HepG2 (cell line): ENCODE measurements around the gene SMURF2. TPM values are rescaled to one million over a fixed set of nuclear protein-coding genes. Genes with fewer than 3 reads are reported as not detected.

Experiments
- CEBPG ChIP-seq: IDR thresholded peaks from 2 replicates; pipeline ENCODE4 v1.6.1; 2016
- HCFC1 ChIP-seq: fragments of 150-350 bp; IDR thresholded peaks from 2 replicates; pipeline ENCODE4 v1.6.1; 2014; ENCODE audit warnings: low read depth, low read length
- IRX3 ChIP-seq: sonication (generic); formaldehyde crosslinking; IDR thresholded peaks from 2 replicates; pipeline ENCODE4 v1.8.1; 2023; ENCODE audit warnings: mild to moderate bottlenecking, low read depth, missing genetic modification reagents, borderline replicate concordance
- NFIB ChIP-seq: sonication (generic); formaldehyde crosslinking; IDR thresholded peaks from 2 replicates; pipeline ENCODE4 v1.9.0; 2021; ENCODE audit warnings: missing genetic modification reagents, mild to moderate bottlenecking, borderline replicate concordance
- RAD51 ChIP-seq: fragments of 450-650 bp; IDR thresholded peaks from 2 replicates; pipeline ENCODE4 v1.6.1; 2016; ENCODE audit warnings: borderline replicate concordance
- RARG ChIP-seq: sonication (generic); formaldehyde crosslinking; IDR thresholded peaks from 2 replicates; pipeline ENCODE4 v1.4.0; 2020; ENCODE audit warnings: low read depth, mild to moderate bottlenecking, missing genetic modification reagents
- WIZ ChIP-seq: sonication (generic); formaldehyde crosslinking; IDR thresholded peaks from 2 replicates; pipeline ENCODE4 v1.5.1; 2020; ENCODE audit warnings: mild to moderate bottlenecking, missing genetic modification reagents
- ZKSCAN5 ChIP-seq: sonication (generic); formaldehyde crosslinking; IDR thresholded peaks from 2 replicates; pipeline ENCODE4 v1.5.1; 2020; ENCODE audit warnings: mild to moderate bottlenecking, missing genetic modification reagents
- ZNF124 ChIP-seq: sonication (generic); formaldehyde crosslinking; IDR thresholded peaks from 2 replicates; pipeline ENCODE4 v1.4.0; 2020; ENCODE audit warnings: missing genetic modification reagents
- ZNF263 ChIP-seq: sonication (generic); formaldehyde crosslinking; IDR thresholded peaks from 2 replicates; pipeline ENCODE4 v1.4.0; 2020; ENCODE audit warnings: missing genetic modification reagents
- ZNF407 ChIP-seq: sonication (generic); formaldehyde crosslinking; IDR thresholded peaks from one replicate; pipeline ENCODE4 v1.5.1; 2020; ENCODE audit warnings: mild to moderate bottlenecking, missing genetic modification reagents; ENCODE audit errors: not compliant biosample characterization
- ZNF430 ChIP-seq: sonication (generic); formaldehyde crosslinking; IDR thresholded peaks from 2 replicates; pipeline ENCODE4 v1.9.0; 2021; ENCODE audit warnings: mild to moderate bottlenecking, missing genetic modification reagents
- ZNF562 ChIP-seq: sonication (generic); formaldehyde crosslinking; IDR thresholded peaks from 2 replicates; pipeline ENCODE4 v1.8.0; 2022; ENCODE audit warnings: missing genetic modification reagents, borderline replicate concordance
- ZNF629 ChIP-seq: sonication (generic); formaldehyde crosslinking; conservative IDR thresholded peaks from 2 replicates; pipeline ENCODE4 v1.5.0; 2020; ENCODE audit warnings: missing genetic modification reagents
- ZNF749 ChIP-seq: sonication (generic); formaldehyde crosslinking; IDR thresholded peaks from 2 replicates; pipeline ENCODE4 v1.8.0; 2022; ENCODE audit warnings: mild to moderate bottlenecking, missing genetic modification reagents, moderate library complexity, borderline replicate concordance
- polyA plus RNA-seq, 8 experiments: library from polyadenylated mRNA; depleted of rRNA in 3 of 8; stranded (reverse) in 7 of 8; unstranded in 1 of 8; fragments of >200 nt; fragmentation: Illumina TruSeq in 4 of 8; extraction: Trizol in 4 of 8; gene quantifications; 2 replicates each; pipeline versions ENCODE4 v1.2.1 to v1.2.3, GENCODE V29; 2011 to 2016; ENCODE audit warnings: low read depth in 4 of 8, missing spikeins in 1 of 8, mixed read lengths in 1 of 8; ENCODE audit not compliant: insufficient read depth in 1 of 8
- total RNA-seq, 5 experiments: library from RNA; depleted of rRNA; stranded (reverse); fragments of >200 nt; fragmentation: Illumina TruSeq; extraction: Trizol; gene quantifications; 2 replicates each; pipeline ENCODE4 v1.2.3, GENCODE V29; 2016; ENCODE audit warnings: low read depth in 1 of 5
- TF ChIP-seq, protein P1 (sequence below): sonication (generic); formaldehyde crosslinking; IDR thresholded peaks from 2 replicates; pipeline ENCODE4 v1.9.0; 2021; ENCODE audit warnings: missing genetic modification reagents, mild to moderate bottlenecking, borderline replicate concordance
- TF ChIP-seq, protein P2 (sequence below): sonication (generic); formaldehyde crosslinking; conservative IDR thresholded peaks from 2 replicates; pipeline ENCODE4 v1.4.0; 2020; ENCODE audit warnings: missing genetic modification reagents

Gene SMURF2
- total and polyA plus RNA-seq, 2 of the 13 experiments (the other 11 are each of a cell fraction or from before 2014, with no cell fraction given), result 14.9 to 24.3 TPM

GRCh38 chr17:64505340-64506200 is 156.5 kb downstream of the SMURF2 start (continued):
- TF ChIP-seq HCFC1 (0 out of 2 replicates have a peak, but pooled peaks have one; percentile 26), ZNF749 (CRISPR knock-in tag) (no peak), CEBPG (CRISPR knock-in tag) (0 out of 2 replicates have a peak, but pooled peaks have one; percentile 2), ZNF430 (CRISPR knock-in tag) (no peak; the same call in 1 of the 2 replicates), ZNF629 (CRISPR knock-in tag) (no peak), ZNF124 (CRISPR knock-in tag) (no peak), RAD51 (no peak), WIZ (CRISPR knock-in tag) (no peak), NFIB (CRISPR knock-in tag) (no peak), IRX3 (no peak; the same call in 1 of the 2 replicates), RARG (0 out of 2 replicates have a peak, but pooled peaks have one; percentile 6), ZKSCAN5 (CRISPR knock-in tag) (no peak), ZNF562 (no peak), ZNF263 (peak; percentile 95), ZNF407 (CRISPR knock-in tag) (no peak)
- TF ChIP-seq, protein P1, sequence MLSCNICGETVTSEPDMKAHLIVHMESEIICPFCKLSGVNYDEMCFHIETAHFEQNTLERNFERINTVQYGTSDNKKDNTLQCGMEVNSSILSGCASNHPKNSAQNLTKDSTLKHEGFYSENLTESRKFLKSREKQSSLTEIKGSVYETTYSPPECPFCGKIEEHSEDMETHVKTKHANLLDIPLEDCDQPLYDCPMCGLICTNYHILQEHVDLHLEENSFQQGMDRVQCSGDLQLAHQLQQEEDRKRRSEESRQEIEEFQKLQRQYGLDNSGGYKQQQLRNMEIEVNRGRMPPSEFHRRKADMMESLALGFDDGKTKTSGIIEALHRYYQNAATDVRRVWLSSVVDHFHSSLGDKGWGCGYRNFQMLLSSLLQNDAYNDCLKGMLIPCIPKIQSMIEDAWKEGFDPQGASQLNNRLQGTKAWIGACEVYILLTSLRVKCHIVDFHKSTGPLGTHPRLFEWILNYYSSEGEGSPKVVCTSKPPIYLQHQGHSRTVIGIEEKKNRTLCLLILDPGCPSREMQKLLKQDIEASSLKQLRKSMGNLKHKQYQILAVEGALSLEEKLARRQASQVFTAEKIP (CRISPR knock-in tag), result no peak
- TF ChIP-seq, protein P2, sequence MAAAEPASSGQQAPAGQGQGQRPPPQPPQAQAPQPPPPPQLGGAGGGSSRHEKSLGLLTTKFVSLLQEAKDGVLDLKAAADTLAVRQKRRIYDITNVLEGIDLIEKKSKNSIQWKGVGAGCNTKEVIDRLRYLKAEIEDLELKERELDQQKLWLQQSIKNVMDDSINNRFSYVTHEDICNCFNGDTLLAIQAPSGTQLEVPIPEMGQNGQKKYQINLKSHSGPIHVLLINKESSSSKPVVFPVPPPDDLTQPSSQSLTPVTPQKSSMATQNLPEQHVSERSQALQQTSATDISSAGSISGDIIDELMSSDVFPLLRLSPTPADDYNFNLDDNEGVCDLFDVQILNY (CRISPR knock-in tag), result peak; percentile 20; the same call in 1 of the 2 replicates
